ENCODE measurements around the gene OXNAD1. TPM values are rescaled to one million over a fixed set of nuclear protein-coding genes. Genes with fewer than 3 reads are reported as not detected.

Gene OXNAD1
- total RNA-seq, 1 donor, result 15.7 TPM

GRCh38 chr3:16316396-16316795, 51.4 kb downstream of the OXNAD1 start:
- no peak for TF ChIP-seq CTCF (IDR thresholded peaks at IDR 0.05; ENCODE audit: insufficient read depth, low read length)
- no peak for DNase-seq (ENCODE audit: low read depth)
- no peak overlapping the region for H3K4me3 ChIP-seq (ENCODE audit: low read depth, low read length)

GRCh38 chr3:16316847-16317560, 52.0 kb downstream of the OXNAD1 start:
- no peak overlapping the region for H3K4me3 ChIP-seq (ENCODE audit: low read depth, low read length)
- no peak for DNase-seq (ENCODE audit: low read depth)
- no peak for TF ChIP-seq CTCF (IDR thresholded peaks at IDR 0.05; ENCODE audit: insufficient read depth, low read length)

GRCh38 chr3:16317561-16317945, 52.5 kb downstream of the OXNAD1 start:
- H3K4me3 ChIP-seq (ENCODE audit: low read depth, low read length), result no peak overlapping the region
- TF ChIP-seq CTCF (IDR thresholded peaks at IDR 0.05; ENCODE audit: insufficient read depth, low read length), result no peak
- DNase-seq (ENCODE audit: low read depth), result no peak

- H3K4me3 ChIP-seq (ENCODE audit: low read depth, low read length), result no peak overlapping the region
- no peak for TF ChIP-seq CTCF (IDR thresholded peaks at IDR 0.05; ENCODE audit: insufficient read depth, low read length)
- DNase-seq (ENCODE audit: low read depth), result peak; percentile 46
Measured at GRCh38 chr3:16318176-16318575, 53.2 kb downstream of the OXNAD1 start.

- peak; percentile 32 for TF ChIP-seq CTCF (IDR thresholded peaks at IDR 0.05; ENCODE audit: insufficient read depth, low read length)
- DNase-seq (ENCODE audit: low read depth), result no peak
- no peak overlapping the region for H3K4me3 ChIP-seq (ENCODE audit: low read depth, low read length)
Measured at GRCh38 chr3:16319307-16319706, 54.3 kb downstream of the OXNAD1 start.

- H3K4me3 ChIP-seq (ENCODE audit: low read depth, low read length), result no peak overlapping the region
- no peak for TF ChIP-seq CTCF (IDR thresholded peaks at IDR 0.05; ENCODE audit: insufficient read depth, low read length)
- no peak for DNase-seq (ENCODE audit: low read depth)
Measured at GRCh38 chr3:16319723-16320122, 54.7 kb downstream of the OXNAD1 start.

- no peak for TF ChIP-seq CTCF (IDR thresholded peaks at IDR 0.05; ENCODE audit: insufficient read depth, low read length)
- no peak for DNase-seq (ENCODE audit: low read depth)
- H3K4me3 ChIP-seq (ENCODE audit: low read depth, low read length), result no peak overlapping the region
Measured at GRCh38 chr3:16320711-16321110, 55.7 kb downstream of the OXNAD1 start.

Data from fibroblast of the aortic adventitia (primary cell).